HG03342 (cell line): ENCODE data around the gene NAXD.
"Not testable (repeated sequence)": the region's sequence is repeated elsewhere in the genome, so short reads cannot be mapped to it uniquely, and the experiment has no call there.

Experiments used
- ATAC-seq: cut with Tn5 transposase; IDR thresholded peaks from one replicate; pipeline ENCODE4 v1.9.1; 2021; ENCODE audit warnings: mild to moderate bottlenecking, moderate library complexity; ENCODE audit not compliant: unreplicated experiment

The NAXD gene

DNA sequence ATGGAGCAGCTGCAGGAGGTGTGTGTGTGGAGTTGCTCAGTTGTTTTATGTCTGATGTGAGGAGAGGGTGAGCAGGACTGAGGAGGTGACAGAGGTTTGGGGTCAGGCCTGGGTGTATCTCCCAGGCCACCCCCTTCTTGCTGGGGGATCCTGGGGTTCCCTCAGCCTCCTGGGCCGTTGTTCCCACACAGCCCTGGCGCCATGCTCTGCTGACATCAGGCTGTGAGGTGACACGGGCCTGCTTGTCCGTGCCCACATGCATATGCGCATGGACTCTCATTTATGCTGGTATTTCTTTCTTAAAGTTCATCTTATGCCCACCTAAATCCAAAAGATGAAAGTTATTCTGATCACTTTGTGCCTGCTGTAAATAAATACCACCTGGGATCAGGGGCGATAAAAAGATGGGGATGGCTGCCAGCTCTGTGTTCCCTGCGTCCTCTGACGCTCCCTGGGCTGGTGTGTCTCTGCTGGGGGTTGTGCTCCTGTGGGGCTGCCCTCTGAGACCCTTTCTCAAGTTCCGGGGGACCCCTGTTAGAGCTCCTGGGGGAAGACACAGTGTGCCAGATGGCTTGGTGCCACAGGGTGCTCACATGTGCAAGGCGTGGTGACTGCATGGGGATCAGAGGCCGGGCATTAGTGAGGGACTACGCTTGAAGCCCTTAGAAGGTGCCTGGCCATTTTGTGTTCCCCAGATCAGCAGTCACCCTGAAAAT, 12.6 kb downstream of the NAXD start:
- no peak for ATAC-seq

DNA sequence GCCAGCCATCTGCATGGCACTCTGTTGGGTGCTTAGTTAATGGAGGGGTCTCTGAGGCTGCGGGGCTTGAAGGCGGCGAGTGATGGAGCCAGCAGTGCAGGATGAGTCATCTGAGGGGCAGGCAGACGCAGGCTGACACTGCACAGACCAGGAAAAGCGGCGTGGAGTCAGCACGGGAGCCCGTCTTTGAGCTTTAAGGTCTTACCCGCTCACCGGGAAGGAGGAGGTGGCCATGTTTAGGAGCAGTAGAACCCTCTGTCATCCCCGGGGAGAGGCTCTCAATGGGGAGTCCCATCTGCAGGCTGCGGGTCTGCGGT, 13.1 kb downstream of the NAXD start:
- no peak for ATAC-seq

GRCh38 chr13:110628952-110629701, 13.8 kb downstream of the NAXD start:
- no peak for ATAC-seq

GRCh38 chr13:110629735-110630134, 14.4 kb downstream of the NAXD start:
- no peak for ATAC-seq

- ATAC-seq: no peak
Observed at GRCh38 chr13:110630566-110631119, 15.3 kb downstream of the NAXD start.

DNA sequence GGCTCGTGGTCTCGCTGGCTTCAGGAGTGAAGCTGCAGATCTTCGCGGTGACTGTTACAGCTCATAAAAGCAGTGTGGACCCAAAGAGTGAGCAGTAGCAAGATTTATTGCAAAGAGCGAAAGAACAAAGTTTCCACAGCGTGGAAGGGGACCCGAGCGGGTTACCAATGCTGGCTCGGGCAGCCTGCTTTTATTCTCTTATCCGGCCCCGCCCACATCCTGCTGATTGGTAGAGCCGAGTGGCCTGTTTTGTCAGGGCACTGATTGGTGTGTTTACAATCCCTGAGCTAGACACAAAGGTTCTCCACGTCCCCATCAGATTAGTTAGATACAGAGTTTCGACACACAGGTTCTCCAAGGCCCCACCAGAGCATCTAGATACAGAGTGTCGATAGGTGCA, 16.9 kb downstream of the NAXD start:
- ATAC-seq: not testable (repeated sequence)

GRCh38 chr13:110633776-110634175, 18.4 kb downstream of the NAXD start:
- no peak for ATAC-seq

- no peak for ATAC-seq
Observed at GRCh38 chr13:110634558-110634957, 19.2 kb downstream of the NAXD start.

DNA sequence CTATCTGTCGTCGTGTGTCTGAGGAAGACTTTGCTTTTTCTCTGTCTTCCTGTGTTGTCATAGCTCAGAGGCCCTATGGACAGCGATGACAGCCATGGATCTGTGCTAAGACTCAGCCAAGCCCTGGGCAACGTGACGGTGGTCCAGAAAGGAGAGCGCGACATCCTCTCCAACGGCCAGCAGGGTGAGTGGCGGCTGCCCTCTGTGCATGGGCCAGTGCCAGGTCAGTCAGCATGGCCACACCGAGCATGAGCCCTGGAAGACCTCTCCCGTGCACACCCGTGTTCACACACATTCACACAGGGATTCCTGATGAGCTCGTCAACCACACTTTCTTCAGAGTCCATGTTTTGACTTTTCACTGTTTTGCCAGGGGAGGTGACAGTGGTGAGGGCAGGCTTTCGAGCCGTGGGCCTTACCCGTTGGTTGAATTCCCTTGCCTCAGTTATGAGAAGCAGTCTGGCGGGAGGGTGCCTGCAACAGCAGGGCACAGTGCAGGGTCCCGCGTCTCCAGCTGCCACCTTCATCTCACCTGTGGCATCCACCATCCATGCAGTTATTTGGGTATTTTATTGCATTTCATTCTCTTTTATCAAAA, 20.2 kb downstream of the NAXD start:
- no peak for ATAC-seq

DNA sequence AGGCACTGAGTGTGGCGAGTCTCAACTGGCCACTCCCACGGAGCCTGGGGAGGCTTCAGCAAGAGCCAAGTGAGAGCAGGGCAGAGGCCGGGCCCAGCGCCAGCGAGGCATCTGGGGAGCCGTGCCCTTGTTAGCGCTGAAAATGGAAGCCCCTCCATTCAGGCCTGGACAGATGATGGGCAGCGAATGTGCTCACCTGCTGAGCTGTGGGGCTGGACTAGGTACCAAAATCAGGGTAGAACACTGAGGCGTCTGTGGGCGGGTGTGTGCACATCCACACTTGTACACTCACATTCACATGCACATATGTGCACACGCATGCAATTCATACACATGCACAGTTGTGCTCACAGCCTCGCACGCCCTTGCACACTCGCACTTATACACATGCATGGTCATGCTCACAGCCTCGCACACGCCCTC, 20.7 kb downstream of the NAXD start:
- ATAC-seq: no peak

GRCh38 chr13:110636701-110637201, 21.4 kb downstream of the NAXD start:
- no peak for ATAC-seq

DNA sequence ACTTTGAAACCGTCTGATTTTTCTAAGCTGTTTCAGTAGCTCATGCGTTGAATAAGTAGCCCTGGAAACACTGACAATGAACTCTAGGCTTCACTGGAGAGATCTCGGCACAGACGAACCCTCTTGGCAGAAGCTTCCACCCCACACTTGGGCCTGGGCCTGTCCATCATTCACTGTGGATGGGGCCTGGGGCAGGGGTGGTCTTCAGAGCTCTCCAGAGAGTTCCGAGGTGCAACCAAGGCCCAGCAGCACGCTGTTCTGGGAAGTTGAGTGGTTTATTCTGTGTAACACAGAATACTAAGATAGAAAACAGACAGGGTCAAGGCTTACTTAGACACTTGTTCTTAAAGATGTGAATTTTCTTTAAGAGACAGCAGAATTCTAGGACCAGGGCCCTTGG, 21.9 kb downstream of the NAXD start:
- no peak for ATAC-seq

DNA sequence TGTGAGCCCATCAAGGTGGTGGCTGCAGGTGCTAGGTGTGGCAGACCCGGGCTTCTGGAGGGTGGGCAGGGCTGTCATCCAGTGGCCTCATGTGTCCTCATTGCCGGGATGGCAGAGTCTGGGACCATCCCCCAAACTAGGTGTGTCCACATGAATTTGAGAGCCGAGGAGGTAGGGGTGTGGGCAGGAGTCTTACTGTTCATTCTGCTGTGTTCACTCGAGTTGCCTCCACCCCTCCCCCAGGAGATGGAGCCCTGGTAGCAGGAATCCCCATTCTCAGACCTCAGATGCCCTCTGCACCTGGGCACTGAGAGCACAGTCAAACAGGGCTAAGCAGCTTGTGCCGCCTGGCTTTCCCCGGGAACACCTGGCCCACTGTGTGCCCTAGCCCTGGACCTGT, 22.4 kb downstream of the NAXD start:
- no peak for ATAC-seq

GRCh38 chr13:110638257-110638656, 22.9 kb downstream of the NAXD start:
- ATAC-seq: no peak

DNA sequence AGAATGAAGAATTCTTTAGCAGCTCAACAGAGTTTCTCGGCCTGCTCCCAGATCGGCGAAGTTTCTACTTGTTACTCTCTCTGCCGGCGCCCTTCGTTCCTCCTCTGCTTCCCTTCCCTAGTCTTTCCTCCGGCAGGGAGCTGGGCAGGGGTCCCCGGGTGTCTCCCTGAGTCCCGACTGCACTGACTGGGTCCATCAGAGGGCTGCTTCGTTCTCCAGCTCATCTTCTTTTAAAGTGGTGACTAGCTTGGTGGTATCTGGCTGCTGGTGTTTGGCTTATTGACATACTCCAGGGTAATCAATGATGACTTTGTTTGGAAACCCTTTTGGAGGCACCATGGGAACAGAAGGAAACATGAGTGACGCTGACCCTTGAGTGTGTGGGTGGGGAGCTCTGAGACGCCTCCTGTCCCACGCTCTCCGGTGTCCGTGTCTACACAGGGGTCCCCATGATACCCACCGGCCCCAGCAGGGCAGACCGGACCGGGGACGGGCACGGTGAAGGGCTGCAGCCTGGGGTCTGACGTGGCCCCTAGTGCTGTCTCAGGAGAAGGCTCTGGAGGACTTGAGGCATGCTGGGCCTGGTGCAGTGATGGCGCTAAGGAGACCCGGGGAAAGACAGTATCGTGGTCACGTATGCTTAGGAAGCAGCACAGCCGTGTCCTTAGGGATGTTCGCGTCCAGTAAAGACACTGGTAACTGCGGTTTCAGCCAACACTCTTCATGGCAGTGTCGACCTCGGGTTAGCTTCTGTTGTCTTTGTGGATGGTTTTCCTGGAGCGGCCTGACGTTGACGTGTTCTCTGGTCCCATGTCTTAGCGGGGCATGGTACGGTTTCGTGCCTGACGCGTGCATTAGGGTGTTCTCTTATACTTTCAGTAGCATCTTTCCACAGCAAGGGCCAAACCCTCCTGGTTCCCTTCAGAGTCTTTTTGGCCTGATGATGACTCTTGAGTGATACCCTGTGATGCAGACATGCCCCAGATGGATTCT, 23.8 kb downstream of the NAXD start:
- no peak for ATAC-seq

DNA sequence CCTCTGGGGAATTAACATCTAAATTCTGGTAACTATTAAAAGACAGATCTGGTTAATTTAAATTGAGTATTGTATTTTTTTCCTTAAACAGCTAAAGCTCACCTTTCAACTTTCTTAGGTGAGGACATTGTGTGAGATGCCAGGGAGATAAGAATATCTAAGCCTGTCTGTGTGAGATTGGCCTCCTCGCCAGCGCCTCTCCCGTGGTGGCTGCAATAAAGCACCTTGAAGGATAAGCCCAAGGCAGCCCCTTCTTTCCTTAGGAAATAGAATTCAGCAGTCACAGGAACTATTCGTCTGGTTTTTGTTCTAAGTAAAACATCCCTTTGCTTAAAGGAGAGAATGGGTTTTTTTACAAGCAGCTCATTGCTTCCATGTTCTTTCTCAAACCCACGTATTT, 24.6 kb downstream of the NAXD start:
- ATAC-seq: no peak

DNA sequence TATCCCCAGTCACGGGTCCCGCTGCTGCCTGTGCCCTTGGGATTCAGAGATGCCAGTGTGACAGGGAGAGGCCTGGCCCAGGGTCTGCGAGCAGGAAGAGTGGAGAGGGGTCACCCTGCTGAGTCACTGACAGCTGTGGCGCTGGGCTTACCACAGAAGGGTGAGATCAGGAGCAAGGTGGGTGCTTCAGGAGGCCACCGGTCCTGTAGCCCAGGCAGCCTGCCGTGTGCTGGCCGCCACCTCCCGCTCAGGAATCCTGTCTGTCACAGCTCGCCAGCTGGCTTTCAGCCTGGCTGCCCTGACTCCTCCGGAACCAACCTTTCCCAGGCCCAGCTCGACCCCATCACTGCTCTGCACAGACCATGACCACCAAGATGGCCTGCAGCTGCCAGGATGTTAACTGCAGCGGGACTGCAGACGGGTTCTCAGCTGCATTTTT, 25.3 kb downstream of the NAXD start:
- no peak for ATAC-seq

- ATAC-seq: no peak
Observed at GRCh38 chr13:110641055-110642015, 26.0 kb downstream of the NAXD start.

DNA sequence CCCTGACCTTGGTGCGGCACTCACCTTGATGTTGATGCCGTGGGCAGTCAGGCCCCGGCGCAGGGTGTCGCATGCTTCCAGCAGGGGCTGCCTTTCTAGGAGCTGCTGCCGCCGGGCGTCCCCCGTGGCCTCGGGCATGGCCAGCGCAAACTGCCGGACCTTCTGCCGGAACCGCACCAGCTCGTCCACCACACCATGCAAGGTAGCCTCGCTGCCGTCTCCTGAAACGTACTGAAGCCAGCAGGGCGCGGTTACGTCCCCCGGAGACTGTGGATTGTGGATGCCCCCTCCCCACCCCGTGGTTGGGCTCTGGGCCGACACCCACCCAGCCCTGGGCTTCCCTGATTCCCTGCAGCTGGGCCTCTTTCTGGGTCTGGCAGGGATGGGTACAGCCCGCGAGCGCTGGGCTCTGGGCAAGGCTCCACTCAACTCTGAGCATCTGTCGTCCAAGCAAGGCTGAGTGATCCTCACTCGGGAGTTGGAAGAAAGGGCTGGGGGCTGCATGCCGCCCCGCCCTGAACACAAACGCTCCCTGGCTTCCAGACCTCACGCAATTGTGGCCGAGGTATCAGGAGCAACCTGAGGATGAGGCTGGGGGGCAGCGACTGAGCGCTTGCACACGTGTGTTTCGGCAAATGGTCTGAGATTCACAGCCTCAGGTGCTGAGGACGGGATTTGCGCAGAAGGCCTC, 27.1 kb downstream of the NAXD start:
- no peak for ATAC-seq
